AG10803 (cell line): ENCODE data around the gene YES1.
A peak's percentile ranks its signal among the peaks of the same experiment; 100 is the strongest.

ENCODE experiments used
- DNase-seq: peaks from one replicate; pipeline ENCODE4 v3.0.0; 2010; ENCODE audit warnings: low read depth
- H3K4me3 ChIP-seq: 2 replicates; pipeline ENCODE4 v1.5.1; 2011; ENCODE audit warnings: mild to moderate bottlenecking, low read length, control low read depth
- TF ChIP-seq, protein P1 (sequence below): conservative IDR thresholded peaks from 2 replicates; pipeline ENCODE4 v1.5.1; 2011; ENCODE audit warnings: mild to moderate bottlenecking, low read length, control low read depth, inconsistent platforms

Gene YES1

GRCh38 chr18:834082-834720, 22.2 kb upstream of the YES1 start:
- no peak overlapping the region for H3K4me3 ChIP-seq
- DNase-seq = no peak
- TF ChIP-seq, protein P1, sequence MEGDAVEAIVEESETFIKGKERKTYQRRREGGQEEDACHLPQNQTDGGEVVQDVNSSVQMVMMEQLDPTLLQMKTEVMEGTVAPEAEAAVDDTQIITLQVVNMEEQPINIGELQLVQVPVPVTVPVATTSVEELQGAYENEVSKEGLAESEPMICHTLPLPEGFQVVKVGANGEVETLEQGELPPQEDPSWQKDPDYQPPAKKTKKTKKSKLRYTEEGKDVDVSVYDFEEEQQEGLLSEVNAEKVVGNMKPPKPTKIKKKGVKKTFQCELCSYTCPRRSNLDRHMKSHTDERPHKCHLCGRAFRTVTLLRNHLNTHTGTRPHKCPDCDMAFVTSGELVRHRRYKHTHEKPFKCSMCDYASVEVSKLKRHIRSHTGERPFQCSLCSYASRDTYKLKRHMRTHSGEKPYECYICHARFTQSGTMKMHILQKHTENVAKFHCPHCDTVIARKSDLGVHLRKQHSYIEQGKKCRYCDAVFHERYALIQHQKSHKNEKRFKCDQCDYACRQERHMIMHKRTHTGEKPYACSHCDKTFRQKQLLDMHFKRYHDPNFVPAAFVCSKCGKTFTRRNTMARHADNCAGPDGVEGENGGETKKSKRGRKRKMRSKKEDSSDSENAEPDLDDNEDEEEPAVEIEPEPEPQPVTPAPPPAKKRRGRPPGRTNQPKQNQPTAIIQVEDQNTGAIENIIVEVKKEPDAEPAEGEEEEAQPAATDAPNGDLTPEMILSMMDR = no peak

DNA sequence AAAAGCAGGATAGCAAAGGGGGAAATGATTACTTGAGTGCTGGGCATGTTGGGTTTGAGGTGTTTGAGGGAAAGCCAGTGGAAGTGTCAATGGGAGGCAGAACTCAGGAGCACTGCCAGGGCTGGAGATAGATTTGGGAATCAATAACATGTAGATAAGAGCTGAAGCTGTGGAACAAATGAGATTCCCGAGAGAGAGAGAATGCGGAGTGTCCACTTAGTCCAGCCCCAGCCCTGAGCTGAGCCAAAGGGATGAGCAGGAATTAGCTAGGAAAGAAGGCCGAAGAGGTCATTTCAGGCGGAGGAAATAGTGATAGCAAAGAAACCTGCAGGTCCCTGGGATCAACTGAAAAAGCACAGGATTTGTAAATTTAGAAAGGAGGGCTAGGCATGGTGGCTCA, 21.2 kb upstream of the YES1 start:
- no peak overlapping the region for H3K4me3 ChIP-seq
- TF ChIP-seq, protein P1 = no peak
- no peak for DNase-seq

DNA sequence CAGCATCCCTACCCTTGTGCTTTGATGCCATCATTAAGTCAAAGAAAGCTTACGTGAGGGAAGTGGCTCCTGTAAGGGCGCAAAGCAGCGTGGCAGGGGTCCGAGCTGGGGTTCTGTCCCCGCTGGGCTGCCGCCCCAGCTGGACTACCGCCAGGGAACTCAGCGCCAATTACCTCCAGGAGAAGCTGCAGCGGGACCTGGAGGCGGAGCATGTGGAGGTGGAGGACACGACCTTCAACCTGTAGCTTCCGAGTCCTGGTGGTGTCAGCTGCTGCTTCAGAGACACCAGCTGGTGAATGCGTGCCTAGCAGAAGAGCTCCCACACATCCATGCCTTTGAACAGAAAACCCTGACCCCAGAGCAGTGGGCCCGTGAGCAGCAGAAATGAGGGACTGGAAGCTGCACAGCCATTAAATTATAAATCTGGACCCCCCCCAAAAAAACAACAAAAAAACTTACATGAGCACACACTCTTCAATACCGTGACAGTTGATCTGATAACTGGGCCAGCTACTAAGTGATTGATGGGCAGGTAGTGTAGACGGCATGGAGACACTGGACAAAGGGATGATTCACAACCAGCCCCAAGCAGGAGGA, 20.1 kb upstream of the YES1 start:
- no peak overlapping the region for H3K4me3 ChIP-seq
- DNase-seq = no peak
- TF ChIP-seq, protein P1 = no peak; the same call in 1 of the 2 replicates

GRCh38 chr18:830315-830901, 18.4 kb upstream of the YES1 start:
- H3K4me3 ChIP-seq = no peak overlapping the region
- DNase-seq = peak; percentile 57
- TF ChIP-seq, protein P1 = no peak

DNA sequence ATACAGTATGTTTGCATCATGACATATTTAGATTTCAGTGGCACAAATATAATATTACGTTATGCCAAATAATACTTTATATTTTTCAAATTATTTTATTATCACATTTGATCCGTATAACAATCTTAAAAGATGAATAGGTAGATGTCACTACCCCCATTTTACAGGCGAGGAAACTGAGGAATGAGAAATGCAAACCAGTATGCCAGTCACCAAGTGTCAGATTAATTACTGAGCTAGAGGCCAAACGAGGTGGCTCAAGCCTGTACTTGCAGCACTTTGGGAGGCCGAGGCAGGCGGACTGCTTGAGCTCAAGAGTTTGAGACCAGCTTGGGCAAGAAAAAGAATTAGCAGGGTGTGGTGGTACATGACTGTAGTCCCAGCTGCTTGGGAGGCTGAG, 17.4 kb upstream of the YES1 start:
- H3K4me3 ChIP-seq = no peak overlapping the region
- TF ChIP-seq, protein P1 = no peak

DNA sequence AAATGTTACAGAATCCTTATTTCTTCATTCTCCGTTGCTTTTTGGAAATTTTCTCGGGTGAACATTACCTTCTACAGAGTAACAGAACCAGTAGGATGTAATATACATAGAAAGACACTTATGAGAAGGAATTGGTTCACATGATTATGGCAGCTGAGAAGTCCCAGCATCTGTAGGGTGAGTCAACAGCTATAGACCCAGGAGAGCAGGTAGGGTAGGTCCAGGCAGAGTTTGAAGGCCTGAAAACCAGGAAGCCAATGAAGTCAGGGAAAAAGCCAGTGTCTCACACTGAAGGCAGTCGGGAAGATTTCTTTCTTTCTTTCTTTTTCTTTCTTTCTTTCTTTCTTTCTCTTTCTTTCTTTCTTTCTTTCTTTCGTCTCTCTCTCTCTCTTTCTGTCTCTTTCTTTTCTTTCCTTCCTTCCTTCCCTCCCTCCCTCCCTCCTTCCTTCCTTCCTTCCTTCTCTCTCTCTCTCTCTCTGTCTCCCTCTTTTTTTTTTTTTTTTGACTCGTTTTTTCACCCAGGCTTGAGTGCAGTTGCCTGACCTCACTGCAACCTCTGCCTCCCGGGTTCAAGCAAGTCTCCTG, 15.1 kb upstream of the YES1 start:
- no peak overlapping the region for H3K4me3 ChIP-seq
- DNase-seq = no peak

More for the DNA sequence above, 17.4 kb upstream of the YES1 start:
- no peak for DNase-seq

More for the DNA sequence above, 15.1 kb upstream of the YES1 start:
- TF ChIP-seq, protein P1 = no peak
